Mesodermal cell (in vitro differentiated cells): Measurements from ENCODE around the gene USP36.

Source experiments
- H3K27ac ChIP-seq: 2 replicates; pipeline ENCODE4 v1.7.0; 2013; ENCODE audit warnings: mild to moderate bottlenecking, low read depth, low read length, moderate library complexity; ENCODE audit not compliant: severe bottlenecking
- H3K36me3 ChIP-seq: 2 replicates; pipeline ENCODE4 v1.7.1; 2013; ENCODE audit warnings: mild to moderate bottlenecking, low read length, moderate library complexity; ENCODE audit not compliant: control insufficient read depth, insufficient read depth
- H3K4me1 ChIP-seq: one replicate; pipeline ENCODE4 v1.7.1; 2013; ENCODE audit warnings: mild to moderate bottlenecking, low read length; ENCODE audit not compliant: insufficient read depth, control insufficient read depth, poor library complexity, severe bottlenecking
- H3K4me3 ChIP-seq: 2 replicates; pipeline ENCODE4 v1.7.0; 2013; ENCODE audit warnings: low read length, control low read depth, mild to moderate bottlenecking; ENCODE audit not compliant: insufficient read depth, poor library complexity, severe bottlenecking; ENCODE audit errors: extremely low read depth
- H3K9me3 ChIP-seq: 2 replicates; pipeline ENCODE4 v1.7.1; 2013; ENCODE audit warnings: mild to moderate bottlenecking, low read length, moderate library complexity; ENCODE audit not compliant: control insufficient read depth
- WGBS, 2 experiments: methylation state at CpG; one replicate each; pipeline ENCODE4 v1.1.5; 2013; ENCODE audit warnings: missing lambda C conversion rate in 2 of 2; ENCODE audit not compliant: insufficient coverage in 2 of 2; 5-methylcytosine and 5-hydroxymethylcytosine counted together

USP36 gene

DNA sequence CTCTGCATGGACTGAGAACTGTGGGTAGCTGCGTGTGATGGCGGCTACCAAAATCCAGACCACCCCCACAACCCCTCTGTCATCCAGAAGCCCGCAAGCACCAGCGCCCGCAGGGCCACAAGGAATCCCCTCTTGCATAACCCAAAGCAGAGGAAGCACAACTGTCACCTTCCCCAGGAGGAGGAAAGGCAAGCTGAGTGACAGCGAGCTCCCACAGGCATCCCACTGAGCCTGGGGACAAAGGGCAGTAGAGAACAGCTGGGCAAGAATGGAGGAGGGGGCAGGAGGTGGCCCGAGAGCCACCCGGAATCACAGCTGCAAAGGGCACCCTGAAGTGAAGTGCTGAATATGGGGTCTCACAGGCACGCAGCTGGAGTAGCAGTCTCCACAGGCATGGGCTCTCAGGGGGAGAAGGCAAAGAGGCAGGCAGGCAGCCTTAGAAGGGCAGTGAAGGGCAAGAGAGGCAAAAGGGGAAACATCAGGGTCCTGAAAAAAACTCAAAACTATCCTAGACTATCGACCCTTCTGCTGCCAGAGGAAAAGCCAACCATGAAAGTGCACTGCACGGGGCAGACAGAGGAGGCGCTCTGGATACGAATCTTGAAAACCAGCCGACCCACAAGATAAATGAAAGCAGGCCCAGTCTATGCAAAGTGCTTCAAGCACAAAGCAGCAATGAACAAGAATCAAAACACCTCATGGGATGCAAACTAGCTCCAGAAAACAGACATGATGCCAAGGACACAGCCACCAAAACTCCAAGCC lies 17.1 kb downstream of the USP36 start:
- Histone ChIP-seq H3K36me3 (peaks cover 87% of the 10 kb centered on the region), H3K4me1 (peaks cover 16% of the 10 kb centered on the region), H3K4me3 (no peak overlapping the region), H3K9me3 (no peaks in the 10 kb centered on the region), H3K27ac (peak overlapping the region; percentile 13)
- 89 to 90% methylated on average over 13 of the region's 14 CpGs for WGBS, 2 experiments

DNA sequence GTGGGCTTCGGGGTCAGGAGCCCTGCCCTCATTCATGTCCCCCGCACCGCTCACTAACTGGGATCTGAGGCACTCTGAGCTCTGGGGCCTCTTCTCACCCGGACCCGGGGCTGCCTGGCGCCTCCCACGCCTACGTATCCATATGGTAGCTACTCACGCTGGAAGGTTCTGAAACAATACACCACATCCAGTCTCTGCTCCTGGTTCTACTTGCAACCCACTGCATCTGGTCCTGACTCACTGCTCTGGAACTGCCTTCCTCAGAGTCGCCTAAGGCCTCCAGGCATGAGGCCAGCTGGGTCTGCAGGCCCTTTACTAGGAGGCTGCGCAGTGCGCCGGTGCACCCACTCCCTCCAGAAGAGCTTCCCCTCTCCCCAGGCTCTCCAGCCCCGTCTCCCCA lies 18.1 kb downstream of the USP36 start:
- WGBS, 2 experiments = 93 to 96% methylated on average over 13 to 14 of the region's 14 CpGs
- Histone ChIP-seq H3K27ac (no peak overlapping the region), H3K4me1 (peaks cover 15% of the 10 kb centered on the region), H3K4me3 (no peak overlapping the region), H3K9me3 (no peaks in the 10 kb centered on the region), H3K36me3 (peaks cover 87% of the 10 kb centered on the region)

GRCh38 chr17:78821961-78822360 lies 18.7 kb downstream of the USP36 start:
- no peak overlapping the region for H3K4me3 ChIP-seq
- no peak overlapping the region for H3K27ac ChIP-seq
- H3K36me3 ChIP-seq = peaks cover 89% of the 10 kb centered on the region
- WGBS, 2 experiments = 94 to 98% methylated on average over 5 to 6 of the region's 8 CpGs
- H3K9me3 ChIP-seq = no peaks in the 10 kb centered on the region
- H3K4me1 ChIP-seq = peaks cover 12% of the 10 kb centered on the region

GRCh38 chr17:78820841-78821240 lies 19.8 kb downstream of the USP36 start:
- no peak overlapping the region for H3K4me3 ChIP-seq
- peaks cover 12% of the 10 kb centered on the region for H3K4me1 ChIP-seq
- H3K9me3 ChIP-seq = no peaks in the 10 kb centered on the region
- WGBS, 2 experiments = 92 to 93% methylated on average over 10 to 12 of the region's 13 CpGs
- H3K36me3 ChIP-seq = peaks cover 93% of the 10 kb centered on the region
- H3K27ac ChIP-seq = no peak overlapping the region

DNA sequence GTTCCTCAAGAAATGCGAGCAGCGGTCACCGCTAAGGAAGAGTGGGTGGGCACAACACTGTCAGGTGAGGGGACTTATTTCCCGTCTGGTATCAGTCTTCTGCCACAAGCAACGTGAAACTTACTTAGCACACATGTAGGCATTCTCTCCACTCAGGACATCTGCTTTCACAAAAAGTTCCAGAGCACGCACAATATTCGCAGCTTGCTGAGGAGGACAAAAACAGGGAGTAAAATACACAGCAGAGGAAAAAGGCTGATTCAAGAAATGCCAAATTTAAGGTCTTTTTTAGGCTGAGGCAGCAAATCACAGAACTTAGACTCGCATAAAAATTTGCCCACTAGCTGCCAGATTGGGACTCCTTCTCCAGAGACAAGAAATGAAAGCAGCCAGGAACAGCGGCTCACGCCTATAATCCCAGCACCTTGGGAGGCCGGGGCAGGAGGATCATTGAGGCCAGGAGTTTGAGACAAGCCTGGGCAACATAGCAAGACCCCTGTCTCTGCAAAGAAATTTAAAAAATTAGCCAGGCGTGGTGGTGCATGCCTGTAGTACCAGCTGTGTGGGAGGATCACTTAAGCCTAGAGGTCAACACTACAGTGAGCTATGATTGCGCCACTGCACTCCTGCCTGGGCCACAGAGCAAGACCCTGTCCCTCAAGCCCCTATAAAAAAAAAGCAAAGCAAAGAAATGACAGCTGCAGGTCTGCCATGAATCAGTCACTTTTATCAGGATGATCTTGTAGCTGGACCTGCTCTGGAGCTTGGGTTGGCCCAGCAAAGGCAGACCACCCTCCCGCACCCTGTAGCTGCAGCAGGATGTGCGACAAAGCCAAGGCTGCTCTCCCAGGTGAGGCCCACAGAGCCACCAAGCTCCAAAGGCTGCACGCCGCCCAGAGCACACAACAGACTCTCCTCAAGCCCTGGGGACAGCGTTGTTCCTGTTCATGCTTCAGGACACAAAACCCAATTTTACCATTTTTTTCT lies 20.5 kb downstream of the USP36 start:
- Histone ChIP-seq H3K4me3 (no peak overlapping the region), H3K36me3 (peaks cover 93% of the 10 kb centered on the region), H3K9me3 (no peaks in the 10 kb centered on the region), H3K27ac (no peak overlapping the region), H3K4me1 (peaks cover 12% of the 10 kb centered on the region)
- WGBS, 2 experiments = 96% methylated on average over 15 to 17 of the region's 18 CpGs

DNA sequence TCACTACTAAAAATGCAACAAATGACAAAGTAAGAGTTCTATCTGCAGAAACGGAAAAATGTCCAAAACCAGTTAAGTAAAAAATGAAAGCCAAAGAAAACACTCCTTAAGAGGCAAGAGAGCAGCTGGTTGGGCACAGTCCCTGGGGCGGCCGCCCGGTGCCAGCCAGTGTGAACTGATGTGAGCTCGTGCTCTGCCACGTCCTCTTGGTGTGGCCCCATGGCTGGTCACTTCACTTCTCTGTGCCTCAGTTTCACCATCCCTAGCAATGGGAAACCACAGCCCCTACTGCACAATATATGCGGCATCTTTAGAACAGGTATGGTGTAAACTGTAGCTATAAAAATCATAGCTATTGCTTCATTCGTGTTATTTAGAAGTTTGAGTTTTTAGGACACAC lies 21.2 kb downstream of the USP36 start:
- Histone ChIP-seq H3K9me3 (no peaks in the 10 kb centered on the region), H3K4me3 (no peak overlapping the region), H3K4me1 (peaks cover 12% of the 10 kb centered on the region), H3K27ac (no peak overlapping the region), H3K36me3 (peaks cover 93% of the 10 kb centered on the region)
- 91 to 92% methylated on average over 7 to 8 of the region's 8 CpGs for WGBS, 2 experiments

- WGBS, 2 experiments = 40 to 87% methylated on average over 2 to 4 of the region's 6 CpGs
- Histone ChIP-seq H3K4me3 (no peak overlapping the region), H3K27ac (peak overlapping the region; percentile 30), H3K9me3 (no peaks in the 10 kb centered on the region), H3K36me3 (peaks cover 93% of the 10 kb centered on the region), H3K4me1 (peaks cover 12% of the 10 kb centered on the region)
Measured at GRCh38 chr17:78818932-78819331, 21.7 kb downstream of the USP36 start.

DNA sequence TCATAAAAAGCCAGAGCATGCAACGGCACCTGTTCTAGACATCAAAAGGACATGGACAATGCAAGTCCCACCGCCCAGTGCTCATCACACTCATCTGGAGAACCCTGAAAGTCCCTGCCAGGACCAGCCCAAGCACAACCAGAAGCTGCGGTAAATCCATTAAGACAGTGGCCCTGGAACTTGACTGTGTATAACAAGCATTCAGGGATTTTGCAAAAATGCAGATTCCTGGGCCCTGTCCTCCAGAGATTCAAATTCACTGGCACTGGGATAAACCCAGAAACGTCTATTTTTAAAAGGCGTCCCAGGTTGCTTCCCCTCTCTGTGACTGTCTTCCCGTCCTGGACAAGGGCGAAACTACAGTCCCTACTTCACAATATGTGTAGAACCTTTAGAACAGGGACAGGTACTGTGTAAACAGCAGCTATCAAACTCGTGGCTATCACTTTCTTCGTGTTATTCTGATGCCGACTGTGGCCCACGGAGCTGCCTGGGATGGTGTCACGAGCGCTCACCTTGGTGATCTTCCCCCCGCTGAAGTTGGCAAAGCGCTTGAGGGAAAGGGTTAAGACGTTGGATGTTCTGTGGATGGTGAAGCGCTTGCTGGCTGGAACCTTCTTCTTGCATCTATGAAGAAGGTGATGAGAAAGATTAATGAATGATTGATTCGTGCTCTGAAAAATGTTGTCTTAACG lies 22.3 kb downstream of the USP36 start:
- Histone ChIP-seq H3K4me1 (peaks cover 15% of the 10 kb centered on the region), H3K9me3 (no peaks in the 10 kb centered on the region), H3K27ac (peak overlapping the region; percentile 30), H3K4me3 (no peak overlapping the region), H3K36me3 (peaks cover 93% of the 10 kb centered on the region)
- 95 to 96% methylated on average over 15 to 17 of the region's 19 CpGs for WGBS, 2 experiments

DNA sequence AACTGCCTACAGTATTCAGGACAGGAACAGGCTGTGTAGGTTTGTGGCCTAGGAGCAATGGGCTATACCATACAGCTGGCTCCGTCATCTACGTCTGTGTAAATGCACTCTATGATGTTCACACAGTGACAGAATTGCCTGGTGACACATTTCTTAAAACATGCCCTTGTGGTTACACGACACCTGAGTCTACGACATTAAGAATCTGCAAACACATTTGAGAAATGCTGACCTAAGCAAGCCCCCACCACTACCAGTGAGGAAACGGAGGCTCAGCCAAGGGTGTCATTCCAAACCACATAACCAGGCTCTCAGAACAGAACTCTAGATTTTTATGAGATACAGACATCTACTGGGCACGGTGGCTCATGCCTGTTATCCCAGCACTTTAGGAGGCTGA lies 23.5 kb downstream of the USP36 start:
- WGBS, 2 experiments = 96% methylated on average over 5 to 6 of the region's 6 CpGs
- H3K36me3 ChIP-seq = peaks cover 95% of the 10 kb centered on the region
- H3K27ac ChIP-seq = no peak overlapping the region
- peaks cover 9% of the 10 kb centered on the region for H3K4me1 ChIP-seq
- no peaks in the 10 kb centered on the region for H3K9me3 ChIP-seq
- no peak overlapping the region for H3K4me3 ChIP-seq

GRCh38 chr17:78815696-78816095 lies 24.9 kb downstream of the USP36 start:
- 86 to 88% methylated on average over 7 of the region's 7 CpGs for WGBS, 2 experiments
- Histone ChIP-seq H3K9me3 (no peaks in the 10 kb centered on the region), H3K4me1 (peaks cover 6% of the 10 kb centered on the region), H3K4me3 (no peak overlapping the region), H3K27ac (no peak overlapping the region), H3K36me3 (peaks cover 98% of the 10 kb centered on the region)
